Fibroblast of pulmonary artery (primary cell): ENCODE measurements around the gene SAP30L.

Experiments
- DNase-seq: peaks from one replicate; pipeline ENCODE4 v3.0.0-alpha.2; 2010; ENCODE audit warnings: low read depth
- H3K4me3 ChIP-seq: replicated peaks from 2 replicates; pipeline ENCODE4 v1.5.1; 2011; ENCODE audit warnings: low read depth, mild to moderate bottlenecking, control low read depth, low read length, moderate library complexity
- TF ChIP-seq, protein P1 (sequence below): IDR thresholded peaks from 2 replicates; pipeline ENCODE4 v1.5.1; 2011; ENCODE audit warnings: mild to moderate bottlenecking, control low read depth, low read length, inconsistent platforms; ENCODE audit errors: missing control alignments

Gene SAP30L

DNA sequence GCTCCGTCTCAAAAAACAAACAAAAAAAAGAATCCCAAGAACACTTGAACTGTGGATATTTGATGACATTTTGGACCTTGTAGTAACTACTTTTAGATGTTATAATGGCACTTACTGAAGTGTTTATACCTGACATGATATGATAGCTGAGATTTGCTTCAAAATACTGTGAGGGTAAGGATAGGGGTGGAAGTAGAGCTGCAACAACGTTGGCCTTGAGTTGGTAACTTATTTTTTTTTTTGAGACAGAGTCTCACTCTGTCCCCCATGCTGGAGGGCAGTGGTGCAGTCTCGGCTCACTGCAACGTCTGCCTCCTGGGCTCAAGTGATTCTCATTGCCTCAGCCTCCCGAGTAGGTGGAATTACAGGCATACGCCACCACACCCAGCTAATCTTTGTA, 30.7 kb upstream of the SAP30L start:
- TF ChIP-seq, protein P1, sequence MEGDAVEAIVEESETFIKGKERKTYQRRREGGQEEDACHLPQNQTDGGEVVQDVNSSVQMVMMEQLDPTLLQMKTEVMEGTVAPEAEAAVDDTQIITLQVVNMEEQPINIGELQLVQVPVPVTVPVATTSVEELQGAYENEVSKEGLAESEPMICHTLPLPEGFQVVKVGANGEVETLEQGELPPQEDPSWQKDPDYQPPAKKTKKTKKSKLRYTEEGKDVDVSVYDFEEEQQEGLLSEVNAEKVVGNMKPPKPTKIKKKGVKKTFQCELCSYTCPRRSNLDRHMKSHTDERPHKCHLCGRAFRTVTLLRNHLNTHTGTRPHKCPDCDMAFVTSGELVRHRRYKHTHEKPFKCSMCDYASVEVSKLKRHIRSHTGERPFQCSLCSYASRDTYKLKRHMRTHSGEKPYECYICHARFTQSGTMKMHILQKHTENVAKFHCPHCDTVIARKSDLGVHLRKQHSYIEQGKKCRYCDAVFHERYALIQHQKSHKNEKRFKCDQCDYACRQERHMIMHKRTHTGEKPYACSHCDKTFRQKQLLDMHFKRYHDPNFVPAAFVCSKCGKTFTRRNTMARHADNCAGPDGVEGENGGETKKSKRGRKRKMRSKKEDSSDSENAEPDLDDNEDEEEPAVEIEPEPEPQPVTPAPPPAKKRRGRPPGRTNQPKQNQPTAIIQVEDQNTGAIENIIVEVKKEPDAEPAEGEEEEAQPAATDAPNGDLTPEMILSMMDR: no peak
- H3K4me3 ChIP-seq: no peak overlapping the region
- no peak for DNase-seq

DNA sequence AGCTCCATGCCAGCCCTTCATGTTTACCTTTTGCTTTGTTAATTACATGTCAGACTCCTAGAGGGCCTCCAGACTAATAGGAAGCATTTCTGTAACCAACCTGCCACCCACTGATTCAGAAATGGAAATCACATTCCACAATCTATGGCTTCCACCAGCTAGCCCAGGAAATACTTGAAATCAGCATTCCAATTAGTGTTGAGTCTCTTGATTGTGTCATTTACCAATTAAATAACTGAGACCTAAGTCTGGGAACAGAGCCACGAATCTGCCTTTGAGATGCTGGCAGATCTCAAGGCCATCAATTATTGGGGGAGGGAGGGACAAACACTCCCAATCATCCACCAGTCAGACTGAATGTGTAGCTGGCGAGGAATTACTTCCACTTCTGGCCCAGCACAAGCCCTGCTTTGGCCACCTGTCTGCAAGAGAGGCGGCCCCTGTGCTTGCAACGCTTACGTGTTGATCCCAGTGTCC, 27.4 kb upstream of the SAP30L start:
- TF ChIP-seq, protein P1: no peak
- no peak overlapping the region for H3K4me3 ChIP-seq
- DNase-seq: no peak

DNA sequence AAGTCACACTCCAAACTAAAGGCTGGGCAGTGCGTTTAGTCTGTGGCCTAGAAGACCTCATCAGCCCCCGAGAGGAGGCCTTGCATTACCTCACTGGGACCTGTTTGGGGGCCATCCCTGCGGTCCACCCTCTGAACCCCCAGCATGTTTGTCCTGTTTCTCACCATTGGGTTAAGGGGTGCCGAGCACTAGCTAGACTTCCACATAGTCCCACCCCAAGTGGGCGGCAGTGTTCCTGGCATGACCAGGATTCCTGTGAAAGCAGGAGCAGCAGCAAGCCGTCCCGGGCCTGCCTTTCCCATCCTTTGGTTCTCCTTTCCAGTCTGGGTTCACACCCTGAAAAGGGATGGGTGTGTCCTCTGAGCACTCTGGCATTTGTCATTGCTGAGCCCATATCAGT, 26.6 kb upstream of the SAP30L start:
- DNase-seq: no peak
- H3K4me3 ChIP-seq: no peak overlapping the region
- TF ChIP-seq, protein P1: no peak

GRCh38 chr5:154421868-154422267, 23.9 kb upstream of the SAP30L start:
- peak; percentile 33 for DNase-seq
- no peak overlapping the region for H3K4me3 ChIP-seq
- TF ChIP-seq, protein P1: peak; percentile 54

GRCh38 chr5:154422298-154422697, 23.5 kb upstream of the SAP30L start:
- H3K4me3 ChIP-seq: no peak overlapping the region
- DNase-seq: no peak
- TF ChIP-seq, protein P1: no peak

GRCh38 chr5:154428208-154428607, 17.6 kb upstream of the SAP30L start:
- H3K4me3 ChIP-seq: no peak overlapping the region
- no peak for DNase-seq
- TF ChIP-seq, protein P1: no peak

DNA sequence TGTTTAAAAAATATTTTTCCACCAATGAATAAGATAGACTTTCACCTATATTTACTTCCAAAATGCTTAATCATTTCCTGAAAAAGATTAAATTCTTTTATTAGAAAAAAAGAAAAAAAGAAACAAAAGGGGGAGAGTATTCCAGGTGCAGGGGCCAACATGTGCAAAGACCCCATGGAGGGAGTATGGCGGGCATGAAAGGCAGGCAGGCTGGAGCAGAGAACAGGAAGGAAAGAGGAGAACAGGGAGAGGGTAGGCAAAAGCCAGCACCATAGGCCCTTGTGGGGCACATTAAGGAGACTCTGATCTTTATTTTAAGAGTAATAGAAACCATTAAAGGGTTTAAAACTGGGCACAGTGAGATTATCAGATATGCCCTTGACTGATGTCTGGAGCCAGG, 16.5 kb upstream of the SAP30L start:
- TF ChIP-seq, protein P1: no peak
- H3K4me3 ChIP-seq: no peak overlapping the region
- no peak for DNase-seq
